ENCODE data around the gene UTP14A. TPM values are rescaled to one million over a fixed set of nuclear protein-coding genes. Genes with fewer than 3 reads are reported as not detected.

UTP14A gene
- total and polyA plus RNA-seq, 4 donors, result 3.0 to 6.6 (median 5.1) TPM

DNA sequence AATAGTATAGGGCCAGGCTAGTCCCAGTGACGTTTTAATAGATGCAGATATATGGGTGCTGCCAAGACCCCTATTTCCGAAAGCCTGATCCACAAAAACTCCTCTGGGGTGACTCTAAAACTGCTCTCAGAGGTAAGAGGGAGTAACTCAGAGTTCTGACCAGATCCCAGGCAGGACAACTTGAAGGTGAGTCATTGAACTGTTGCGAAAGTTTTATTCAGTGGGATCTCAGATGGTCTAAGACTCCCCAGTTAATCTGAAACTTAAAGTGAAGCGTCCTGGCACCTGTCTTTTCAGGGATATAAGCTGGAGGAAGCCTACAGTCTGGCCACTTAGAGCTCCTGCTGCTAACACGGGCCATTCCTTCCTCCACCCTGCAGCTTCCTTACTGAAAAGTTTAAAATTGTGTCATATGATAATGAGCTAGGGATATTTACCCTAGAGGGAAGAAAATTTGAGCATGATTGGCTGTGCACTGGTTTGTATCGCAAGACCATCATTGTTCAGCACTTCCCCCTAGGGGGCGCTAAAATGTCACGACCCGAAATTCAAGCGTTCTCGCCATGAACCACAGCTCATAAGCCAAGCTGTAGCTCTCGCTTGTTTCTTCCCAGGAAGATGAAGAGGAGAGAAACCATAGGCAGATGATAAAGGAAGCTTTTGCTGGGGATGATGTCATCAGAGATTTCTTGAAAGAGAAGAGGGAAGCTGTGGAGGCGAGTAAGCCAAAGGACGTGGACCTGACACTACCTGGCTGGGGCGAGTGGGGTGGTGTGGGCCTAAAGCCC lies 19.5 kb downstream of the UTP14A start:
- TF ChIP-seq, protein P1, sequence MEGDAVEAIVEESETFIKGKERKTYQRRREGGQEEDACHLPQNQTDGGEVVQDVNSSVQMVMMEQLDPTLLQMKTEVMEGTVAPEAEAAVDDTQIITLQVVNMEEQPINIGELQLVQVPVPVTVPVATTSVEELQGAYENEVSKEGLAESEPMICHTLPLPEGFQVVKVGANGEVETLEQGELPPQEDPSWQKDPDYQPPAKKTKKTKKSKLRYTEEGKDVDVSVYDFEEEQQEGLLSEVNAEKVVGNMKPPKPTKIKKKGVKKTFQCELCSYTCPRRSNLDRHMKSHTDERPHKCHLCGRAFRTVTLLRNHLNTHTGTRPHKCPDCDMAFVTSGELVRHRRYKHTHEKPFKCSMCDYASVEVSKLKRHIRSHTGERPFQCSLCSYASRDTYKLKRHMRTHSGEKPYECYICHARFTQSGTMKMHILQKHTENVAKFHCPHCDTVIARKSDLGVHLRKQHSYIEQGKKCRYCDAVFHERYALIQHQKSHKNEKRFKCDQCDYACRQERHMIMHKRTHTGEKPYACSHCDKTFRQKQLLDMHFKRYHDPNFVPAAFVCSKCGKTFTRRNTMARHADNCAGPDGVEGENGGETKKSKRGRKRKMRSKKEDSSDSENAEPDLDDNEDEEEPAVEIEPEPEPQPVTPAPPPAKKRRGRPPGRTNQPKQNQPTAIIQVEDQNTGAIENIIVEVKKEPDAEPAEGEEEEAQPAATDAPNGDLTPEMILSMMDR (IDR thresholded peaks at IDR 0.05; ENCODE audit: low read depth, low read length, missing input control), result peak; percentile 60
- TF ChIP-seq TAF1 (conservative IDR thresholded peaks at IDR 0.05) (no peak), RAD21 (IDR thresholded peaks at IDR 0.05) (peak; percentile 77 to 87)
- WGBS, result 40% methylated on average over 13 of the region's 15 CpGs

DNA sequence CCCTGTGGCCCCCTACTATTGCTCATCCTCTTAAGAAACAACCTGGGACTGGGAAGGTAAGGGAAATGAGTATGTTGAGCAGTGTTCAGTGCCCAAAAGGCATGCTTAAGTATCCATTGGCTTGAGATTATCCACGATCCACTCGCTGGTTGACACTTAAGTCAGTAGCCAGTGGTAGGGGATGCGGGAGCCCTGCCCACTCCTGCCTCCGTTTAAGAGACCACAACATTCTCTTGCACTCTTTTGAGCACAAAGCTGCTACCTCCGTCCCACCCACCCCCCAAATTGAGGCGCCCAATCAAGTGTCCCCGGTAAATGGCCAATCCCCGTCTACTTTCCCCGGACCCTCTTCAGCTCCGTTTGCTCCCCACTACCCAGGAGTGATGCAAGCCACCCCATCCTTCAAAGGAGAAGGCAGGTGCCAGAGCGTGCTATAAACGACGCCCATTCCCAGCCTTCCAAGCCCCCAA lies 25.0 kb downstream of the UTP14A start:
- no peak for DNase-seq (ENCODE audit: low spot score)
- TF ChIP-seq NR2F2 (IDR thresholded peaks at IDR 0.05), result no peak
- TF ChIP-seq HNF4A (conservative IDR thresholded peaks at IDR 0.05), result no peak
- no peak for TF ChIP-seq YY1 (IDR thresholded peaks at IDR 0.05)
- TF ChIP-seq, protein P1 (IDR thresholded peaks at IDR 0.05; ENCODE audit: low read depth, low read length, missing input control), result no peak
- TF ChIP-seq, protein P2, sequence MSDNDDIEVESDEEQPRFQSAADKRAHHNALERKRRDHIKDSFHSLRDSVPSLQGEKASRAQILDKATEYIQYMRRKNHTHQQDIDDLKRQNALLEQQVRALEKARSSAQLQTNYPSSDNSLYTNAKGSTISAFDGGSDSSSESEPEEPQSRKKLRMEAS (IDR thresholded peaks at IDR 0.05), result no peak
- no peak for TF ChIP-seq TAF1 (conservative IDR thresholded peaks at IDR 0.05)
- no peak for TF ChIP-seq JUND (IDR thresholded peaks at IDR 0.05)
- no peak for TF ChIP-seq FOXA1 (IDR thresholded peaks at IDR 0.05)
- no peak for TF ChIP-seq SP1 (IDR thresholded peaks at IDR 0.05)
- no peak for TF ChIP-seq FOXA2 (IDR thresholded peaks at IDR 0.05)
- TF ChIP-seq, protein P3, sequence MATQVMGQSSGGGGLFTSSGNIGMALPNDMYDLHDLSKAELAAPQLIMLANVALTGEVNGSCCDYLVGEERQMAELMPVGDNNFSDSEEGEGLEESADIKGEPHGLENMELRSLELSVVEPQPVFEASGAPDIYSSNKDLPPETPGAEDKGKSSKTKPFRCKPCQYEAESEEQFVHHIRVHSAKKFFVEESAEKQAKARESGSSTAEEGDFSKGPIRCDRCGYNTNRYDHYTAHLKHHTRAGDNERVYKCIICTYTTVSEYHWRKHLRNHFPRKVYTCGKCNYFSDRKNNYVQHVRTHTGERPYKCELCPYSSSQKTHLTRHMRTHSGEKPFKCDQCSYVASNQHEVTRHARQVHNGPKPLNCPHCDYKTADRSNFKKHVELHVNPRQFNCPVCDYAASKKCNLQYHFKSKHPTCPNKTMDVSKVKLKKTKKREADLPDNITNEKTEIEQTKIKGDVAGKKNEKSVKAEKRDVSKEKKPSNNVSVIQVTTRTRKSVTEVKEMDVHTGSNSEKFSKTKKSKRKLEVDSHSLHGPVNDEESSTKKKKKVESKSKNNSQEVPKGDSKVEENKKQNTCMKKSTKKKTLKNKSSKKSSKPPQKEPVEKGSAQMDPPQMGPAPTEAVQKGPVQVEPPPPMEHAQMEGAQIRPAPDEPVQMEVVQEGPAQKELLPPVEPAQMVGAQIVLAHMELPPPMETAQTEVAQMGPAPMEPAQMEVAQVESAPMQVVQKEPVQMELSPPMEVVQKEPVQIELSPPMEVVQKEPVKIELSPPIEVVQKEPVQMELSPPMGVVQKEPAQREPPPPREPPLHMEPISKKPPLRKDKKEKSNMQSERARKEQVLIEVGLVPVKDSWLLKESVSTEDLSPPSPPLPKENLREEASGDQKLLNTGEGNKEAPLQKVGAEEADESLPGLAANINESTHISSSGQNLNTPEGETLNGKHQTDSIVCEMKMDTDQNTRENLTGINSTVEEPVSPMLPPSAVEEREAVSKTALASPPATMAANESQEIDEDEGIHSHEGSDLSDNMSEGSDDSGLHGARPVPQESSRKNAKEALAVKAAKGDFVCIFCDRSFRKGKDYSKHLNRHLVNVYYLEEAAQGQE (IDR thresholded peaks at IDR 0.05), result no peak
- no peak for TF ChIP-seq RXRA (IDR thresholded peaks at IDR 0.05)
- TF ChIP-seq, protein P4, sequence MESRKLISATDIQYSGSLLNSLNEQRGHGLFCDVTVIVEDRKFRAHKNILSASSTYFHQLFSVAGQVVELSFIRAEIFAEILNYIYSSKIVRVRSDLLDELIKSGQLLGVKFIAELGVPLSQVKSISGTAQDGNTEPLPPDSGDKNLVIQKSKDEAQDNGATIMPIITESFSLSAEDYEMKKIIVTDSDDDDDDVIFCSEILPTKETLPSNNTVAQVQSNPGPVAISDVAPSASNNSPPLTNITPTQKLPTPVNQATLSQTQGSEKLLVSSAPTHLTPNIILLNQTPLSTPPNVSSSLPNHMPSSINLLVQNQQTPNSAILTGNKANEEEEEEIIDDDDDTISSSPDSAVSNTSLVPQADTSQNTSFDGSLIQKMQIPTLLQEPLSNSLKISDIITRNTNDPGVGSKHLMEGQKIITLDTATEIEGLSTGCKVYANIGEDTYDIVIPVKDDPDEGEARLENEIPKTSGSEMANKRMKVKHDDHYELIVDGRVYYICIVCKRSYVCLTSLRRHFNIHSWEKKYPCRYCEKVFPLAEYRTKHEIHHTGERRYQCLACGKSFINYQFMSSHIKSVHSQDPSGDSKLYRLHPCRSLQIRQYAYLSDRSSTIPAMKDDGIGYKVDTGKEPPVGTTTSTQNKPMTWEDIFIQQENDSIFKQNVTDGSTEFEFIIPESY (IDR thresholded peaks at IDR 0.05), result no peak
- TF ChIP-seq, protein P5, sequence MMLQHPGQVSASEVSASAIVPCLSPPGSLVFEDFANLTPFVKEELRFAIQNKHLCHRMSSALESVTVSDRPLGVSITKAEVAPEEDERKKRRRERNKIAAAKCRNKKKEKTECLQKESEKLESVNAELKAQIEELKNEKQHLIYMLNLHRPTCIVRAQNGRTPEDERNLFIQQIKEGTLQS (IDR thresholded peaks at IDR 0.05), result no peak
- no peak for TF ChIP-seq GABPA (IDR thresholded peaks at IDR 0.05 in 1 of 2, conservative IDR thresholded peaks at IDR 0.05 in 1 of 2)
- no peak for TF ChIP-seq RAD21 (IDR thresholded peaks at IDR 0.05)
- TF ChIP-seq HNF4G (IDR thresholded peaks at IDR 0.05), result no peak
- TF ChIP-seq EGR1 (IDR thresholded peaks at IDR 0.05; ENCODE audit: low read depth in 2 of 2), result no peak
- WGBS, result 33% methylated on average over 13 of the region's 13 CpGs
- no peaks in the 10 kb centered on the region for H3K27me3 ChIP-seq (ENCODE audit: control insufficient read depth in 4 of 4, insufficient read depth in 4 of 4, low read length in 3 of 4)
- peak overlapping the region in 1 of 2 donors; percentile 13 for H3K9ac ChIP-seq (ENCODE audit: low read depth in 1 of 2, low read length in 2 of 2)
- peaks cover 0 to 5% (median 1%) of the 10 kb centered on the region in 4 donors for H3K4me1 ChIP-seq (ENCODE audit: control insufficient read depth in 4 of 4, insufficient read depth in 4 of 4, low read length in 3 of 4)
- H3K27ac ChIP-seq (ENCODE audit: low read depth in 1 of 2, low read length in 2 of 2), result peak overlapping the region in 1 of 2 donors; percentile 54
- peak overlapping the region in 2 of 3 donors; percentile 17 to 64 for H3K4me3 ChIP-seq (ENCODE audit: low read depth in 1 of 3, low read length in 3 of 3)
- peaks cover 0 to 17% (median 2%) of the 10 kb centered on the region in 4 donors for H3K36me3 ChIP-seq (ENCODE audit: control insufficient read depth in 4 of 4, insufficient read depth in 3 of 4, low read depth in 1 of 4, low read length in 3 of 4)
- H3K9me3 ChIP-seq (ENCODE audit: control insufficient read depth in 4 of 4, low read length in 3 of 4), result no peaks in the 10 kb centered on the region

More for the DNA sequence above, 19.5 kb downstream of the UTP14A start:
- H3K4me1 ChIP-seq (ENCODE audit: control insufficient read depth in 4 of 4, insufficient read depth in 4 of 4, low read length in 3 of 4), result no peaks in the 10 kb centered on the region
- H3K27ac ChIP-seq (ENCODE audit: low read depth in 1 of 2, low read length in 2 of 2), result no peak overlapping the region
- H3K9ac ChIP-seq (ENCODE audit: low read depth in 1 of 2, low read length in 2 of 2), result no peak overlapping the region
- H3K27me3 ChIP-seq (ENCODE audit: control insufficient read depth in 4 of 4, insufficient read depth in 4 of 4, low read length in 3 of 4), result no peaks in the 10 kb centered on the region
- H3K4me3 ChIP-seq (ENCODE audit: low read depth in 1 of 3, low read length in 3 of 3), result no peak overlapping the region
- H3K36me3 ChIP-seq (ENCODE audit: control insufficient read depth in 4 of 4, insufficient read depth in 3 of 4, low read depth in 1 of 4, low read length in 3 of 4), result peaks cover 4 to 39% (median 13%) of the 10 kb centered on the region in 4 donors
- peak; percentile 69 for DNase-seq (ENCODE audit: low spot score)
- H3K9me3 ChIP-seq (ENCODE audit: control insufficient read depth in 4 of 4, low read length in 3 of 4), result peaks cover 0 to 3% (median 0%) of the 10 kb centered on the region in 4 donors
